HL-60 (cell line): Measurements from ENCODE around the gene LEKR1.

Experiments
- CTCF ChIP-seq: IDR thresholded peaks from one replicate; pipeline ENCODE4 v1.5.1; 2011; ENCODE audit warnings: low read length, control low read depth, inconsistent platforms; ENCODE audit not compliant: insufficient read depth
- GABPA ChIP-seq: IDR thresholded peaks from 2 replicates; pipeline ENCODE4 v1.6.1; 2012; ENCODE audit warnings: low read depth

- no peak for TF ChIP-seq CTCF
- TF ChIP-seq GABPA: no peak
These were observed 24.4 kb upstream of the LEKR1 start for GRCh38 chr3:156801746-156802145.
